ENCODE data around the gene TTLL1.

TTLL1 gene

GRCh38 chr22:43085658-43086606, 3.3 kb downstream of the TTLL1 start:
- no peaks in the 10 kb centered on the region for H3K9me3 ChIP-seq (ENCODE audit: control insufficient read depth, low read length)
- no peaks in the 10 kb centered on the region for H3K27me3 ChIP-seq (ENCODE audit: control insufficient read depth, insufficient read depth, low read length)
- H3K4me1 ChIP-seq (ENCODE audit: control insufficient read depth, insufficient read depth, low read length) = peaks cover 3% of the 10 kb centered on the region
- H3K9ac ChIP-seq (ENCODE audit: low read length) = no peak overlapping the region
- H3K4me3 ChIP-seq (ENCODE audit: low read length) = no peak overlapping the region
- H3K36me3 ChIP-seq (ENCODE audit: control insufficient read depth, insufficient read depth, low read length) = no peaks in the 10 kb centered on the region

DNA sequence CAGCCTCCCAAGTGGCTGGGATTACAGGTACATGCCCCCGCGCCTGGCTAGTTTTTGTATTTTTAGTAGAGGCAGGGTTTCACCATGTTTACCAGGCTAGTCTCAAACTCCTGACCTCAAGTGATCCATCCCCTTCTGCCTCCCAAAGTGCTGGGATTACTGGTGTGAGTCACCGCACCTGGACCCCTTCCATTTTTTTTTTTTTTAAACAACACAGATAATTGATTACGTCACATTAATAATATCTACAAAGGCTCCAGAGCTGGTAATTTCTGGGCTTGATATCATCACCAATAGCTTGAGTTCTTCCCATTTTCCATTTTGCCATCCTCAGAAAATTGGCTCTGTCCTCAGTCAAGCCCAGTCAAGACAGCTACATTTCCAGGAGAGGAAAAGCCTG, 7.2 kb downstream of the TTLL1 start:
- Histone ChIP-seq H3K9ac (ENCODE audit: low read length) (no peak overlapping the region), H3K36me3 (ENCODE audit: control insufficient read depth, insufficient read depth, low read length) (no peaks in the 10 kb centered on the region), H3K4me1 (ENCODE audit: control insufficient read depth, insufficient read depth, low read length) (peaks cover 14% of the 10 kb centered on the region), H3K27me3 (ENCODE audit: control insufficient read depth, insufficient read depth, low read length) (no peaks in the 10 kb centered on the region), H3K4me3 (ENCODE audit: low read length) (no peak overlapping the region), H3K9me3 (ENCODE audit: control insufficient read depth, low read length) (no peaks in the 10 kb centered on the region)

DNA sequence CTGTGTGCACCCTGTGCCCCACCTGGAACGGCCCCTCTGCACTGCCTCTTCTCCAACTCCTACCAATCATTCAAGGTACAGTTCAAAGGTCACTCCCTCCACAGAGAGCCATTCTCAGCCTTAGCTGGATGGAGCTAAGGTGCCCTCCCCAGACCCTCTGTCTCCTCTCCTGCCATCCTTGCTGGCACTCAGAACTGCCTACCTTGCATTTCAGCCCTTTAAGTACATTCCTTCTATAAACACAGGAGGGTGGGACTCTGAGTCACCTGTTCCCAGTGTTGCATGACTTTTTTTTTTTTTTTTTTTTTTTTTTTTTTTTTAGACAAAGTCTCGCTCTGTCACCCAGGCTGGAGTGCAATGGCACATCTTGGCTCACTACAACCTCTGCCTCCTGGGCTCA, 8.6 kb downstream of the TTLL1 start:
- Histone ChIP-seq H3K4me3 (ENCODE audit: low read length) (no peak overlapping the region), H3K36me3 (ENCODE audit: control insufficient read depth, insufficient read depth, low read length) (no peaks in the 10 kb centered on the region), H3K9me3 (ENCODE audit: control insufficient read depth, low read length) (no peaks in the 10 kb centered on the region), H3K27me3 (ENCODE audit: control insufficient read depth, insufficient read depth, low read length) (no peaks in the 10 kb centered on the region), H3K4me1 (ENCODE audit: control insufficient read depth, insufficient read depth, low read length) (peaks cover 14% of the 10 kb centered on the region), H3K9ac (ENCODE audit: low read length) (no peak overlapping the region)

- Histone ChIP-seq H3K36me3 (ENCODE audit: control insufficient read depth, insufficient read depth, low read length) (no peaks in the 10 kb centered on the region), H3K9me3 (ENCODE audit: control insufficient read depth, low read length) (no peaks in the 10 kb centered on the region), H3K9ac (ENCODE audit: low read length) (no peak overlapping the region), H3K4me1 (ENCODE audit: control insufficient read depth, insufficient read depth, low read length) (peaks cover 14% of the 10 kb centered on the region), H3K4me3 (ENCODE audit: low read length) (no peak overlapping the region), H3K27me3 (ENCODE audit: control insufficient read depth, insufficient read depth, low read length) (no peaks in the 10 kb centered on the region)
Measured at GRCh38 chr22:43079742-43080141, 9.4 kb downstream of the TTLL1 start.

DNA sequence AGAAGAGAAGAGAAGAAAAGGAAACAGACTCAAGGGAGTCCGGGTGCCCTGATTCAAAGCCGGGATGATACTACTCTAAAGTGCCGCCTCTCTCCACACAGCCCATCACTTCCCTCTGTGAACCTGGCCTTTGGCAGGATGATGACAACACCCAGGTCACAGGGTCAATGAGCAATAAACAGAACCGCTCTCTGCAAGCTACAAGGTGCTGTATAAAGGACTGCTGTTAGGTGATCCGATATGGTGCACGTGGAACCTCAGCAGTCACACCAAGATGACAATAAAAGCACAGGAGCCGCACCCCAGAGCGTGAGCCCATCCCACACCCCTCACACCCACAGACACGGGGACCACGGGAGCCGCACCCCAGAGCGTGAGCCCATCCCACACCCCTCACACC, 10.7 kb downstream of the TTLL1 start:
- no peaks in the 10 kb centered on the region for H3K36me3 ChIP-seq (ENCODE audit: control insufficient read depth, insufficient read depth, low read length)
- H3K9me3 ChIP-seq (ENCODE audit: control insufficient read depth, low read length) = no peaks in the 10 kb centered on the region
- no peak overlapping the region for H3K9ac ChIP-seq (ENCODE audit: low read length)
- no peak overlapping the region for H3K4me3 ChIP-seq (ENCODE audit: low read length)
- no peaks in the 10 kb centered on the region for H3K27me3 ChIP-seq (ENCODE audit: control insufficient read depth, insufficient read depth, low read length)
- H3K4me1 ChIP-seq (ENCODE audit: control insufficient read depth, insufficient read depth, low read length) = peaks cover 14% of the 10 kb centered on the region

GRCh38 chr22:43077121-43077877, 11.9 kb downstream of the TTLL1 start:
- Histone ChIP-seq H3K27me3 (ENCODE audit: control insufficient read depth, insufficient read depth, low read length) (no peaks in the 10 kb centered on the region), H3K4me3 (ENCODE audit: low read length) (no peak overlapping the region), H3K4me1 (ENCODE audit: control insufficient read depth, insufficient read depth, low read length) (peaks cover 14% of the 10 kb centered on the region), H3K36me3 (ENCODE audit: control insufficient read depth, insufficient read depth, low read length) (no peaks in the 10 kb centered on the region), H3K9me3 (ENCODE audit: control insufficient read depth, low read length) (no peaks in the 10 kb centered on the region), H3K9ac (ENCODE audit: low read length) (no peak overlapping the region)

DNA sequence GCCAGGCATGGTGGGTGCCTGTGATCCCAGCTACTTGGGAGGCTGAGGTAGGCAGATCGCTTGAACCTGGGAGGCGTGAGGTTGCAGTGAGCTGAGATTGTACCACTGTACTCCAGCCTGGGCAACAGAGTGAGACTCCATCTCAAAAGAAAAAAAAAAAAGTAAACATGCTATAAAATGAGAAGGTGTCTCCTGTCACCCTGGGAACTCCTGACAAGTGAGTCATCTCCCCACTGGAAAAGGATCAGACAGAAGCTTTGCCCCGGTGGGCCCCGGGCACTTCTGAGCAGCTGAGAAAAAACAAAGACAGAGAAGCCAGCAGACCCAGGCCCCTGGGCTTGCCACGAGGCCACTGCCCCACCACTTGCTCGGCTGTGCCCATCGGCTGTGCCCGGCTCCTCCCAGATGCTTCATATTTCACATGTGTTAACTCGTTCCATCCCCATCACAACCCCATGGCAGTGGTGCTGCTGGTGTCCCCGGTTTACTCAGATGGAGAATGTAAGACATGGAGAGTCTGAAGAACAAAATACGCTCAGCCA, 22.3 kb downstream of the TTLL1 start:
- H3K4me1 ChIP-seq (ENCODE audit: control insufficient read depth, insufficient read depth, low read length) = no peaks in the 10 kb centered on the region
- no peak overlapping the region for H3K9ac ChIP-seq (ENCODE audit: low read length)
- no peaks in the 10 kb centered on the region for H3K9me3 ChIP-seq (ENCODE audit: control insufficient read depth, low read length)
- H3K4me3 ChIP-seq (ENCODE audit: low read length) = no peak overlapping the region
- no peaks in the 10 kb centered on the region for H3K36me3 ChIP-seq (ENCODE audit: control insufficient read depth, insufficient read depth, low read length)
- no peaks in the 10 kb centered on the region for H3K27me3 ChIP-seq (ENCODE audit: control insufficient read depth, insufficient read depth, low read length)

- Histone ChIP-seq H3K4me1 (ENCODE audit: control insufficient read depth, insufficient read depth, low read length) (no peaks in the 10 kb centered on the region), H3K36me3 (ENCODE audit: control insufficient read depth, insufficient read depth, low read length) (no peaks in the 10 kb centered on the region)
Measured at GRCh38 chr22:43066134-43066533, 23.1 kb downstream of the TTLL1 start.

DNA sequence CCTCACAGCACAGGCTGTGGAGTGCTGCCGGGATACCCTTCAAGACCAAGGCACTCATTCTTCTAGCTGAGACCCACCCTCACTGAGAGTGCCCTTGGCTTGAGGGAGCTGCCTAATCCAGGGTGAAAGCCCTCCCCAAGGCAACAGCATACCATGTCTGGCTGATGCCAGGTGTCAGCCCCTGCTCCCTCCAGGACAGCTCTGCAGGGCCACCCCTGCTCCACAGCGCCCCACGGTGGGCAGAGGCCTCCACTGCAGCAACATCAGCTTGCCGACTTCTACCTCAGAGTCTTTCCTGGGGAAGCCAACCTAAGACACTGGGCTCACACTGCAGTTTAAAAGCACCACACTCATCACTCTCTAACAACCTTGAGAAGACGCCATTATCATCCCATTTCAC, 29.0 kb downstream of the TTLL1 start:
- Histone ChIP-seq H3K9ac (ENCODE audit: low read length) (no peak overlapping the region), H3K4me3 (ENCODE audit: low read length) (no peak overlapping the region), H3K27me3 (ENCODE audit: control insufficient read depth, insufficient read depth, low read length) (no peaks in the 10 kb centered on the region), H3K4me1 (ENCODE audit: control insufficient read depth, insufficient read depth, low read length) (no peaks in the 10 kb centered on the region), H3K36me3 (ENCODE audit: control insufficient read depth, insufficient read depth, low read length) (no peaks in the 10 kb centered on the region), H3K9me3 (ENCODE audit: control insufficient read depth, low read length) (no peaks in the 10 kb centered on the region)

More at GRCh38 chr22:43066134-43066533, 23.1 kb downstream of the TTLL1 start:
- Histone ChIP-seq H3K9ac (ENCODE audit: low read length) (no peak overlapping the region), H3K27me3 (ENCODE audit: control insufficient read depth, insufficient read depth, low read length) (no peaks in the 10 kb centered on the region), H3K4me3 (ENCODE audit: low read length) (no peak overlapping the region), H3K9me3 (ENCODE audit: control insufficient read depth, low read length) (no peaks in the 10 kb centered on the region)

GRCh38 chr22:43057641-43058040, 31.6 kb downstream of the TTLL1 start:
- Histone ChIP-seq H3K9ac (ENCODE audit: low read length) (no peak overlapping the region), H3K4me3 (ENCODE audit: low read length) (no peak overlapping the region), H3K27me3 (ENCODE audit: control insufficient read depth, insufficient read depth, low read length) (no peaks in the 10 kb centered on the region), H3K36me3 (ENCODE audit: control insufficient read depth, insufficient read depth, low read length) (no peaks in the 10 kb centered on the region), H3K4me1 (ENCODE audit: control insufficient read depth, insufficient read depth, low read length) (no peaks in the 10 kb centered on the region), H3K9me3 (ENCODE audit: control insufficient read depth, low read length) (no peaks in the 10 kb centered on the region)

GRCh38 chr22:43053176-43053575, 36.0 kb downstream of the TTLL1 start:
- Histone ChIP-seq H3K36me3 (ENCODE audit: control insufficient read depth, insufficient read depth, low read length) (no peaks in the 10 kb centered on the region), H3K27me3 (ENCODE audit: control insufficient read depth, insufficient read depth, low read length) (no peaks in the 10 kb centered on the region), H3K4me3 (ENCODE audit: low read length) (no peak overlapping the region), H3K4me1 (ENCODE audit: control insufficient read depth, insufficient read depth, low read length) (no peaks in the 10 kb centered on the region), H3K9ac (ENCODE audit: low read length) (no peak overlapping the region), H3K9me3 (ENCODE audit: control insufficient read depth, low read length) (no peaks in the 10 kb centered on the region)

DNA sequence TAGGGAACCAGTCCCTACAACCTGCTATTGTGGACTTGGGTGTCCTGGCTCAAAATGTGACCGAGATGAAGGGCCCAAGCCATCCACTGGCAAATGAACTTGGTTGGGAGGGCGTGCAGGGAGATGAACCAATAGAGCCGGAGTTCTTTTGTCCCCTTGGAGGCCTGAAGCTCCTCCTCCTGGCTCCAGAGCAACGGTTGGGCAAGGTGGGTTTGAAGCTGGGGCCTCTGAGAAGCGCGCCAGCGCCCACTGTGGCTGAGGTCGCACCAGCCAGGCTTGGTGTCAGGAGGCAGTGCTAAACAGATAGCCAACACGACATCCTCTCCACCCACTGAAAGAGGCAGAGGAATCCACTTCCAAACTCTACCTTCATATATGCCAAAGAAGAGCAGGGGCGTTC, 38.2 kb downstream of the TTLL1 start:
- Histone ChIP-seq H3K4me1 (ENCODE audit: control insufficient read depth, insufficient read depth, low read length) (no peaks in the 10 kb centered on the region), H3K36me3 (ENCODE audit: control insufficient read depth, insufficient read depth, low read length) (no peaks in the 10 kb centered on the region), H3K9ac (ENCODE audit: low read length) (no peak overlapping the region), H3K4me3 (ENCODE audit: low read length) (no peak overlapping the region), H3K27me3 (ENCODE audit: control insufficient read depth, insufficient read depth, low read length) (no peaks in the 10 kb centered on the region), H3K9me3 (ENCODE audit: control insufficient read depth, low read length) (no peaks in the 10 kb centered on the region)
